SK-N-SH treated with all-trans-retinoic acid at 6 μM for 48 hours (cell line): ENCODE results near the gene CD3G.

Experiments used
- BACH2 ChIP-seq: fragments of 250-450 bp; sonication (Bioruptor Pico); IDR thresholded peaks from 2 replicates; pipeline ENCODE4 v1.9.0; 2021; ENCODE audit warnings: mild to moderate bottlenecking, borderline replicate concordance
- CREB5 ChIP-seq: fragments of 250-450 bp; sonication (Bioruptor Pico); IDR thresholded peaks from 2 replicates; pipeline ENCODE4 v1.5.1; 2020; ENCODE audit warnings: low read depth, mild to moderate bottlenecking, moderate library complexity
- TSHZ2 ChIP-seq: fragments of 250-450 bp; sonication (Bioruptor Pico); IDR thresholded peaks from 2 replicates; pipeline ENCODE4 v1.5.0; 2020; ENCODE audit warnings: mild to moderate bottlenecking, moderate library complexity
- ZFP30 ChIP-seq: fragments of 450-650 bp; formaldehyde crosslinking; IDR thresholded peaks from 2 replicates; pipeline ENCODE4 v1.5.0; 2022; ENCODE audit warnings: mild to moderate bottlenecking, moderate library complexity

- TF ChIP-seq TSHZ2 (CRISPR knock-in tag): no peak
- no peak for TF ChIP-seq BACH2 (CRISPR knock-in tag)
- TF ChIP-seq ZFP30 (CRISPR knock-in tag): no peak
- no peak for TF ChIP-seq CREB5 (CRISPR knock-in tag)
These were observed 26.6 kb downstream of the CD3G start for GRCh38 chr11:118370774-118371173.
